HCT116 (cell line): Measurements from ENCODE around the gene PARP8. TPM values are rescaled to one million over a fixed set of nuclear protein-coding genes. Genes with fewer than 3 reads are reported as not detected.

ENCODE experiments used
- ATAC-seq: fragments of 200-7000 bp; cut with Tn5 transposase; 2 replicates; pipeline ENCODE4 v1.9.1; 2020; ENCODE audit warnings: mild to moderate bottlenecking, moderate library complexity
- BruUV-seq: library from RNA; stranded (reverse); fragments of 400-500 nt; replicated peaks from 2 replicates; lab custom pipeline; 2021; lab: Mats Ljungman, UMichigan
- CTCF ChIA-PET: fragments of 300-600 bp; sonication (Branson Sonifier 250); formaldehyde crosslinking; loops from one replicate; lab custom pipeline; 2021; ENCODE audit warnings: antibody characterized with exemption; lab: Charles Lee
- POLR2A ChIA-PET: fragments of 300-600, 350-600 bp; sonication (Branson Sonifier 250); formaldehyde crosslinking; loops from one replicate; lab custom pipeline; 2021; ENCODE audit warnings: antibody characterized with exemption; lab: Charles Lee
- RAD21 ChIA-PET, 2 experiments: fragments of 300-600 bp; sonication (Branson Sonifier 250); formaldehyde crosslinking; loops; one replicate each; lab custom pipeline; 2023; ENCODE audit warnings: low total read pairs in 2 of 2; ENCODE audit not compliant: uncharacterized antibody in 2 of 2, unreplicated experiment in 2 of 2, low non-redundant PET in 1 of 2; lab: Charles Lee
- DNase-seq: peaks from one replicate; pipeline ENCODE4 v3.0.0-alpha.2; 2010; ENCODE audit warnings: low read depth, low spot score
- H2AFZ ChIP-seq: fragments of 200-600 bp; shearing (Covaris generic), sonication (generic); 2 replicates; pipeline ENCODE4 v1.6.1; 2017; ENCODE audit warnings: low read depth, mixed run types, mixed read lengths, antibody characterized with exemption, low read length; ENCODE audit not compliant: poor library complexity, severe bottlenecking
- H3K27ac ChIP-seq: 2 replicates; pipeline ENCODE4 v1.5.1; 2012; ENCODE audit warnings: low read depth, low read length
- H3K27me3 ChIP-seq: fragments of 200-600 bp; sonication (generic); 2 replicates; pipeline ENCODE4 v1.6.1; 2016; ENCODE audit warnings: mixed run types, low read length, mixed read lengths; ENCODE audit not compliant: insufficient read depth
- H3K36me3 ChIP-seq, 2 experiments: fragments of 200-500 bp in 1 of 2; fragments of 200-600 bp in 1 of 2; sonication (Bioruptor generic) in 1 of 2; sonication (generic) in 1 of 2; 2 replicates each; pipeline versions ENCODE4 v1.5.1 to v1.6.1; 2014 to 2016; ENCODE audit warnings: low read length in 2 of 2, inconsistent platforms in 1 of 2, mixed read lengths in 1 of 2, mixed run types in 1 of 2; ENCODE audit not compliant: insufficient read depth in 2 of 2, control insufficient read depth in 1 of 2
- H3K4me1 ChIP-seq, 2 experiments: fragments of 200-600 bp in 1 of 2; sonication (generic) in 1 of 2; 2 replicates each; pipeline versions ENCODE4 v1.5.1 to v1.6.1; 2012 to 2017; ENCODE audit warnings: low read length in 2 of 2, inconsistent platforms in 1 of 2, mild to moderate bottlenecking in 1 of 2, mixed read lengths in 1 of 2, mixed run types in 1 of 2, moderate library complexity in 1 of 2; ENCODE audit not compliant: insufficient read depth in 2 of 2, control insufficient read depth in 1 of 2
- H3K4me2 ChIP-seq: fragments of 200-600 bp; sonication (generic); 2 replicates; pipeline ENCODE4 v1.6.1; 2017; ENCODE audit warnings: mixed run types, low read length, mixed read lengths
- H3K4me3 ChIP-seq, 2 experiments: fragments of 200-600 bp in 1 of 2; sonication (generic) in 1 of 2; replicated peaks in 1 of 2; 2 replicates each; pipeline ENCODE4 v1.5.1; 2011 to 2016; ENCODE audit warnings: low read length in 2 of 2, control low read depth in 1 of 2, low read depth in 1 of 2, mild to moderate bottlenecking in 1 of 2, mixed read lengths in 1 of 2, mixed run types in 1 of 2
- H3K79me2 ChIP-seq: fragments of 200-600 bp; sonication (generic); 2 replicates; pipeline ENCODE4 v1.6.1; 2017; ENCODE audit warnings: mild to moderate bottlenecking, mixed run types, low read length, moderate library complexity, mixed read lengths; ENCODE audit not compliant: insufficient read depth
- H3K9ac ChIP-seq: fragments of 200-600 bp; sonication (generic); 2 replicates; pipeline ENCODE4 v1.6.1; 2016; ENCODE audit warnings: low read length, mixed read lengths
- H3K9me2 ChIP-seq: fragments of 200-600 bp; sonication (generic), shearing (Covaris generic); 2 replicates; pipeline ENCODE4 v1.6.1; 2017; ENCODE audit warnings: mixed run types, mild to moderate bottlenecking, moderate library complexity; ENCODE audit not compliant: insufficient read depth
- H3K9me3 ChIP-seq, 2 experiments: fragments of 200-500 bp in 1 of 2; fragments of 200-600 bp in 1 of 2; sonication (Bioruptor generic) in 1 of 2; sonication (generic) in 1 of 2; 2 replicates each; pipeline ENCODE4 v1.6.1; 2014 to 2017; ENCODE audit warnings: low read length in 2 of 2, mixed read lengths in 2 of 2, inconsistent platforms in 1 of 2, low read depth in 1 of 2, mild to moderate bottlenecking in 1 of 2, mixed run types in 1 of 2, moderate library complexity in 1 of 2; ENCODE audit not compliant: control insufficient read depth in 1 of 2, insufficient read depth in 1 of 2
- H4K20me1 ChIP-seq: fragments of 200-600 bp; sonication (generic), shearing (Covaris generic); 2 replicates; pipeline ENCODE4 v1.6.1; 2017; ENCODE audit warnings: mixed run types, mild to moderate bottlenecking, moderate library complexity; ENCODE audit not compliant: insufficient read depth
- CBX3 ChIP-seq: IDR thresholded peaks from 2 replicates; pipeline ENCODE4 v1.6.1; 2012; ENCODE audit warnings: low read depth
- CEBPB ChIP-seq: IDR thresholded peaks from 2 replicates; pipeline ENCODE4 v1.6.1; 2012; ENCODE audit warnings: low read depth
- ELF1 ChIP-seq: IDR thresholded peaks from 2 replicates; pipeline ENCODE4 v1.6.1; 2012; ENCODE audit warnings: low read depth, borderline replicate concordance
- EZH2phosphoT487 ChIP-seq: fragments of 200-600 bp; IDR thresholded peaks from 2 replicates; pipeline ENCODE4 v1.6.1; 2018; ENCODE audit warnings: antibody characterized with exemption, borderline replicate concordance
- FOSL1 ChIP-seq: IDR thresholded peaks from 2 replicates; pipeline ENCODE4 v1.6.1; 2012; ENCODE audit warnings: low read depth
- POLR2AphosphoS5 ChIP-seq: IDR thresholded peaks from 2 replicates; pipeline ENCODE4 v1.6.1; 2011; ENCODE audit warnings: mild to moderate bottlenecking, low read depth, low read length, moderate library complexity
- SIN3A ChIP-seq: IDR thresholded peaks from 2 replicates; pipeline ENCODE4 v1.6.1; 2012; ENCODE audit warnings: low read depth
- SP1 ChIP-seq: IDR thresholded peaks from 2 replicates; pipeline ENCODE4 v1.6.1; 2012; ENCODE audit warnings: low read depth
- SRF ChIP-seq: IDR thresholded peaks from 2 replicates; pipeline ENCODE4 v1.6.1; 2012; ENCODE audit warnings: low read depth
- ZFX ChIP-seq: fragments of 450-650 bp; IDR thresholded peaks from 2 replicates; pipeline ENCODE4 v1.6.1; 2017
- intact Hi-C: fragments of 100-400 bp; cut with micrococcal nuclease; formaldehyde crosslinking; loops from 2 replicates; pipeline ENCODE4 v1.10.0; 2022
- total RNA-seq: library from RNA; stranded (reverse); gene quantifications from one replicate; pipeline ENCODE4 v1.2.1, GENCODE V29; 2021; ENCODE audit not compliant: unreplicated experiment
- TF ChIP-seq, protein P1 (sequence below): IDR thresholded peaks from 2 replicates; pipeline ENCODE4 v1.6.1; 2012; ENCODE audit warnings: low read depth
- TF ChIP-seq, protein P2 (sequence below): IDR thresholded peaks from 2 replicates; pipeline ENCODE4 v1.6.1; 2012
- TF ChIP-seq, protein P3 (sequence below), 3 experiments: fragments of 200-600 bp in 1 of 3; sonication (generic) in 1 of 3; IDR thresholded peaks in 2 of 3; conservative IDR thresholded peaks in 1 of 3; 2 replicates each; pipeline ENCODE4 v1.5.1; 2012 to 2017; ENCODE audit warnings: low read depth in 2 of 3, low read length in 2 of 3, antibody characterized with exemption in 1 of 3, borderline replicate concordance in 1 of 3, control low read depth in 1 of 3, mild to moderate bottlenecking in 1 of 3, mixed read lengths in 1 of 3, mixed run types in 1 of 3, moderate library complexity in 1 of 3; ENCODE audit not compliant: insufficient read depth in 1 of 3
- TF ChIP-seq, protein P4 (sequence below): IDR thresholded peaks from 2 replicates; pipeline ENCODE4 v1.6.1; 2012

The PARP8 gene
- total RNA-seq, 1 experiment from 2014 or later, result 19.0 TPM

DNA sequence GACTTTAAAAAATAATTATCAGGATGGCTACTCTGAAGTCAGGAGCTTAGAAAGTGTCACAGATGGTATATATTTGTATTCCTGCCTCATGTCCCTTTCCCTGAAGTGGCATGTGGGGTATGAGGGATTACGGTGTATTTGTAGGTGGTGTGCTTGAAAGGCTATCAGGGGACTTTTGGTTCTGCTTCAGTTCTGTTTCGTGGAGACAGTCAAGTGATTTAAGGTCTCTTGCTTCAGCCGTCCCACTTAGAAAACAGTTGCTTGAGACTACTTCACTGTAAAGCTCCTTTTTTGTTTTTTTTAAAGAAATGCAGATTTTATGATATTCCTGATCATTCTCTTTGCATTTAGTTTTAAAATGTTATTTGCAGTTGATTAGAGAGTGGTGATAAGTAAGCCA is 18.3 kb downstream of the PARP8 start:
- ChIA-PET RAD21 (no interaction called here), CTCF (no interaction called here), POLR2A (no interaction called here)
- H3K4me1 ChIP-seq, result no peaks in the 10 kb centered on the region
- no peak overlapping the region for H3K9ac ChIP-seq
- H3K79me2 ChIP-seq, result peaks cover 6% of the 10 kb centered on the region; the same call in 1 of the 2 replicates
- no peaks in the 10 kb centered on the region for H3K9me3 ChIP-seq
- H2AFZ ChIP-seq, result no peak overlapping the region
- TF ChIP-seq SRF, result no peak
- TF ChIP-seq EZH2phosphoT487, result no peak
- no peak for TF ChIP-seq CBX3
- TF ChIP-seq ELF1, result no peak
- no peak for TF ChIP-seq SP1
- no peak for TF ChIP-seq CEBPB
- TF ChIP-seq, protein P1, sequence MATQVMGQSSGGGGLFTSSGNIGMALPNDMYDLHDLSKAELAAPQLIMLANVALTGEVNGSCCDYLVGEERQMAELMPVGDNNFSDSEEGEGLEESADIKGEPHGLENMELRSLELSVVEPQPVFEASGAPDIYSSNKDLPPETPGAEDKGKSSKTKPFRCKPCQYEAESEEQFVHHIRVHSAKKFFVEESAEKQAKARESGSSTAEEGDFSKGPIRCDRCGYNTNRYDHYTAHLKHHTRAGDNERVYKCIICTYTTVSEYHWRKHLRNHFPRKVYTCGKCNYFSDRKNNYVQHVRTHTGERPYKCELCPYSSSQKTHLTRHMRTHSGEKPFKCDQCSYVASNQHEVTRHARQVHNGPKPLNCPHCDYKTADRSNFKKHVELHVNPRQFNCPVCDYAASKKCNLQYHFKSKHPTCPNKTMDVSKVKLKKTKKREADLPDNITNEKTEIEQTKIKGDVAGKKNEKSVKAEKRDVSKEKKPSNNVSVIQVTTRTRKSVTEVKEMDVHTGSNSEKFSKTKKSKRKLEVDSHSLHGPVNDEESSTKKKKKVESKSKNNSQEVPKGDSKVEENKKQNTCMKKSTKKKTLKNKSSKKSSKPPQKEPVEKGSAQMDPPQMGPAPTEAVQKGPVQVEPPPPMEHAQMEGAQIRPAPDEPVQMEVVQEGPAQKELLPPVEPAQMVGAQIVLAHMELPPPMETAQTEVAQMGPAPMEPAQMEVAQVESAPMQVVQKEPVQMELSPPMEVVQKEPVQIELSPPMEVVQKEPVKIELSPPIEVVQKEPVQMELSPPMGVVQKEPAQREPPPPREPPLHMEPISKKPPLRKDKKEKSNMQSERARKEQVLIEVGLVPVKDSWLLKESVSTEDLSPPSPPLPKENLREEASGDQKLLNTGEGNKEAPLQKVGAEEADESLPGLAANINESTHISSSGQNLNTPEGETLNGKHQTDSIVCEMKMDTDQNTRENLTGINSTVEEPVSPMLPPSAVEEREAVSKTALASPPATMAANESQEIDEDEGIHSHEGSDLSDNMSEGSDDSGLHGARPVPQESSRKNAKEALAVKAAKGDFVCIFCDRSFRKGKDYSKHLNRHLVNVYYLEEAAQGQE, result no peak
- TF ChIP-seq, protein P2, sequence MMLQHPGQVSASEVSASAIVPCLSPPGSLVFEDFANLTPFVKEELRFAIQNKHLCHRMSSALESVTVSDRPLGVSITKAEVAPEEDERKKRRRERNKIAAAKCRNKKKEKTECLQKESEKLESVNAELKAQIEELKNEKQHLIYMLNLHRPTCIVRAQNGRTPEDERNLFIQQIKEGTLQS, result no peak
- TF ChIP-seq, protein P3, sequence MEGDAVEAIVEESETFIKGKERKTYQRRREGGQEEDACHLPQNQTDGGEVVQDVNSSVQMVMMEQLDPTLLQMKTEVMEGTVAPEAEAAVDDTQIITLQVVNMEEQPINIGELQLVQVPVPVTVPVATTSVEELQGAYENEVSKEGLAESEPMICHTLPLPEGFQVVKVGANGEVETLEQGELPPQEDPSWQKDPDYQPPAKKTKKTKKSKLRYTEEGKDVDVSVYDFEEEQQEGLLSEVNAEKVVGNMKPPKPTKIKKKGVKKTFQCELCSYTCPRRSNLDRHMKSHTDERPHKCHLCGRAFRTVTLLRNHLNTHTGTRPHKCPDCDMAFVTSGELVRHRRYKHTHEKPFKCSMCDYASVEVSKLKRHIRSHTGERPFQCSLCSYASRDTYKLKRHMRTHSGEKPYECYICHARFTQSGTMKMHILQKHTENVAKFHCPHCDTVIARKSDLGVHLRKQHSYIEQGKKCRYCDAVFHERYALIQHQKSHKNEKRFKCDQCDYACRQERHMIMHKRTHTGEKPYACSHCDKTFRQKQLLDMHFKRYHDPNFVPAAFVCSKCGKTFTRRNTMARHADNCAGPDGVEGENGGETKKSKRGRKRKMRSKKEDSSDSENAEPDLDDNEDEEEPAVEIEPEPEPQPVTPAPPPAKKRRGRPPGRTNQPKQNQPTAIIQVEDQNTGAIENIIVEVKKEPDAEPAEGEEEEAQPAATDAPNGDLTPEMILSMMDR (IDR thresholded peaks at IDR 0.05 in 2 of 3, conservative IDR thresholded peaks at IDR 0.05 in 1 of 3; ENCODE audit: borderline replicate concordance in 1 of 3, insufficient read depth in 1 of 3, low read depth in 2 of 3, low read length in 2 of 3), result no peak
- no peak for TF ChIP-seq SIN3A
- TF ChIP-seq ZFX, result no peak
- TF ChIP-seq POLR2AphosphoS5, result no peak
- TF ChIP-seq, protein P4, sequence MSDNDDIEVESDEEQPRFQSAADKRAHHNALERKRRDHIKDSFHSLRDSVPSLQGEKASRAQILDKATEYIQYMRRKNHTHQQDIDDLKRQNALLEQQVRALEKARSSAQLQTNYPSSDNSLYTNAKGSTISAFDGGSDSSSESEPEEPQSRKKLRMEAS, result no peak
- no peak for TF ChIP-seq FOSL1
- H4K20me1 ChIP-seq, result no peaks in the 10 kb centered on the region
- no TSS peak for BruUV-seq
- no peak for ATAC-seq
- no peak overlapping the region for H3K4me3 ChIP-seq
- intact Hi-C loops, result no loop called here
- no peaks in the 10 kb centered on the region for H3K36me3 ChIP-seq
- H3K9me2 ChIP-seq, result no peaks in the 10 kb centered on the region
- H3K27ac ChIP-seq, result no peak overlapping the region
- H3K4me2 ChIP-seq, result no peak overlapping the region
- DNase-seq, result no peak
- H3K27me3 ChIP-seq, result no peaks in the 10 kb centered on the region
